Measurements from ENCODE around the gene BTBD17. TPM values are rescaled to one million over a fixed set of nuclear protein-coding genes. Genes with fewer than 3 reads are reported as not detected.

Gene BTBD17
- total and polyA plus RNA-seq, 2 experiments from 2014 or later, result 1.9 to 5.0 TPM

GRCh38 chr17:74316220-74316619 lies 45.4 kb downstream of the BTBD17 start:
- no peaks in the 10 kb centered on the region for H3K9me2 ChIP-seq (ENCODE audit: insufficient read depth)
- DNase-seq (ENCODE audit: low spot score), result no peak
- no peaks in the 10 kb centered on the region for H3K4me1 Mint-ChIP-seq
- H4K20me1 ChIP-seq (replicated peaks; ENCODE audit: insufficient read depth), result no peaks in the 10 kb centered on the region
- H3K4me3 ChIP-seq, result no peak overlapping the region
- H3K27ac ChIP-seq (ENCODE audit: low read depth), result no peak overlapping the region
- H3F3A ChIP-seq (replicated peaks; ENCODE audit: low read depth), result no peaks in the 10 kb centered on the region
- no peak overlapping the region for H3K27ac Mint-ChIP-seq
- no peak overlapping the region for H3K4me3 Mint-ChIP-seq
- TF ChIP-seq ZNF462 (CRISPR knock-in tag; IDR thresholded peaks at IDR 0.05) (no peak), EZH2 (IDR thresholded peaks at IDR 0.05; ENCODE audit: low read depth, unreplicated experiment) (no peak), EZH2phosphoT487 (IDR thresholded peaks at IDR 0.05; ENCODE audit: unreplicated experiment) (no peak), JUNB (IDR thresholded peaks at IDR 0.05; ENCODE audit: unreplicated experiment) (no peak), STAT1 (IDR thresholded peaks at IDR 0.05; ENCODE audit: unreplicated experiment) (no peak), POLR2AphosphoS5 (IDR thresholded peaks at IDR 0.05; ENCODE audit: low read depth) (no peak), ZNF114 (CRISPR knock-in tag; IDR thresholded peaks at IDR 0.05) (no peak), ZNF331 (CRISPR knock-in tag; IDR thresholded peaks at IDR 0.05; ENCODE audit: low read depth) (no peak), REST (IDR thresholded peaks at IDR 0.05; ENCODE audit: unreplicated experiment) (no peak), CREB1 (CRISPR knock-in tag; IDR thresholded peaks at IDR 0.05; ENCODE audit: low read depth) (no peak), NANOG (IDR thresholded peaks at IDR 0.05; ENCODE audit: borderline replicate concordance) (no peak), CTCF (conservative IDR thresholded peaks at IDR 0.05; ENCODE audit: low read depth in 2 of 2) (no peak), ETS1 (IDR thresholded peaks at IDR 0.05) (no peak)
- H3K27me3 Mint-ChIP-seq (ENCODE audit: insufficient read depth, low read depth, poor library complexity), result peaks cover 12% of the 10 kb centered on the region
- no peak overlapping the region for H3K4me2 ChIP-seq
- ATAC-seq, result peak; percentile 45
- H2AFZ ChIP-seq, result no peak overlapping the region
- H3K79me2 ChIP-seq (replicated peaks; ENCODE audit: insufficient read depth), result no peaks in the 10 kb centered on the region
- H3K36me3 Mint-ChIP-seq (ENCODE audit: low read depth), result no peaks in the 10 kb centered on the region
- no peaks in the 10 kb centered on the region for H3K27me3 ChIP-seq (ENCODE audit: insufficient read depth)
- peaks cover 11% of the 10 kb centered on the region; the same call in 2 of the 3 replicates for H3K9me3 Mint-ChIP-seq
- H3K36me3 ChIP-seq (ENCODE audit: insufficient read depth), result no peaks in the 10 kb centered on the region
- H3K4me1 ChIP-seq (ENCODE audit: insufficient read depth), result no peaks in the 10 kb centered on the region

Data from GM23338 (cell line).